T47D (cell line): ENCODE results near the gene FSD1L.
"Not testable (repeated sequence)": the region's sequence is repeated elsewhere in the genome, so short reads cannot be mapped to it uniquely, and the experiment has no call there.

ENCODE experiments used
- DNase-seq, 2 experiments: peaks; one replicate each; pipeline versions ENCODE4 v3.0.0 to v3.0.0-alpha.2; 2011 to 2012; ENCODE audit warnings: low read depth in 1 of 2, low spot score in 1 of 2
- JUND ChIP-seq: IDR thresholded peaks from 2 replicates; pipeline ENCODE4 v1.6.1; 2012; ENCODE audit warnings: low read depth
- in situ Hi-C: cut with HindIII; loops from 2 replicates; pipeline ENCODE4 v1.10.0; 2016; ENCODE audit warnings: low sequenced_read_pairs, low pct_unique_long_range_greater_than_20kb

Gene FSD1L

GRCh38 chr9:105557804-105558610, 110.2 kb downstream of the FSD1L start, which contains the start of gene FKTN:
FKTN (plus strand) TSS chr9:105558131; CDS start chr9:105575033, 16,902 bp downstream.
- DNase-seq = peak; percentile 81 to 94
- in situ Hi-C loops = no loop called here
- TF ChIP-seq JUND = no peak

- DNase-seq = peak in 1 of 2 experiments; percentile 39
- in situ Hi-C loops = no loop called here
- no peak for TF ChIP-seq JUND
Observed at GRCh38 chr9:105572455-105572854, 124.6 kb downstream of the FSD1L start.

GRCh38 chr9:105579952-105580351, 132.1 kb downstream of the FSD1L start:
- in situ Hi-C loops = not testable (repeated sequence)

GRCh38 chr9:105581550-105581949, 133.7 kb downstream of the FSD1L start:
- in situ Hi-C loops, DNase-seq: not testable (repeated sequence)

More at GRCh38 chr9:105579952-105580351, 132.1 kb downstream of the FSD1L start:
- not testable (repeated sequence) for DNase-seq

- in situ Hi-C loops = no loop called here
- TF ChIP-seq JUND = no peak
- DNase-seq = no peak
Observed at GRCh38 chr9:105593145-105593544, 145.3 kb downstream of the FSD1L start.
